Measurements from ENCODE around the gene RPS6KA5. TPM values are rescaled to one million over a fixed set of nuclear protein-coding genes. Genes with fewer than 3 reads are reported as not detected.
"Not testable (repeated sequence)": the region's sequence is repeated elsewhere in the genome, so short reads cannot be mapped to it uniquely, and the experiment has no call there.

Gene RPS6KA5
- total RNA-seq, 1 experiment from 2014 or later: 5.2 TPM

DNA sequence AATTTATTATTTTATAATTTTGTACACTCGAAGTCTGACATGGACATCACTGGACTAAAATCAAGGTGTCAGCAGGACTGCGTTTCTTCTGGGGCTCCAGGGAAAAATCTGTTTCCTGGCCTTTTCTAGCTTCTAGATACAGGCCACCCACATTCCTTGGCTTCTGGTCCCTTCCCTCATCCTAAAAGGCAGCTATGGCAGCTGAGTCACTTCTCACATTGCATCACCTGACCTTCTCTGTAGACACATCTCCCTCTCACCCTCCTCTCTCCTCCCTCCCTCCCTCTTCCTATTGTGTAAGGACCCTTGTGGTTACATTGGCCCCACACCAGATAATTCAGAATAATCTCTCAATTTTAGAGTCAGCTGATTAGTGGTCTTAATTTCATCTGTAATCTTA lies 92.4 kb downstream of the RPS6KA5 start:
- in situ Hi-C loops (cut with HindIII; ENCODE audit: low pct_unique_long_range_greater_than_20kb, low sequenced_read_pairs): no loop called here
- no peak for DNase-seq (ENCODE audit: low read depth)

DNA sequence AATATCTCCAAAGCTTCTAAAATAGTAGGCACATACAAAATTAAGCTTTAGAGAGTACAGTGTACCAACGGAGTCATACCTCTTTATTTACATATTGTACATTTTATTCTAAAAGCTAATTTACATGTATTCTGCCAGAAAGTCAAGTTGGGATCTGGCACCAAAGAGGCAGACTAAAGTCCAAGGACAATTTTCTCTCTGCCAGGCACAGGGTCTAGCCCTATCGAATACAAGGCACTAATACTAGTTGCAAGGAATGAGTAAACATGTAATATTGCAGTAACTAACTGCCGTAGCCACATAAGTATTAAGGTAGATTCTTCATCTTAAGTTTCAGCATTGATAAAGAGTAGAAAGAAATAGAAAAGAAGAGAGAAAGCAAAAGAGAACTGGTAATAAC lies 93.9 kb downstream of the RPS6KA5 start:
- no peak for DNase-seq (ENCODE audit: low read depth)
- in situ Hi-C loops (cut with HindIII; ENCODE audit: low pct_unique_long_range_greater_than_20kb, low sequenced_read_pairs): no loop called here

DNA sequence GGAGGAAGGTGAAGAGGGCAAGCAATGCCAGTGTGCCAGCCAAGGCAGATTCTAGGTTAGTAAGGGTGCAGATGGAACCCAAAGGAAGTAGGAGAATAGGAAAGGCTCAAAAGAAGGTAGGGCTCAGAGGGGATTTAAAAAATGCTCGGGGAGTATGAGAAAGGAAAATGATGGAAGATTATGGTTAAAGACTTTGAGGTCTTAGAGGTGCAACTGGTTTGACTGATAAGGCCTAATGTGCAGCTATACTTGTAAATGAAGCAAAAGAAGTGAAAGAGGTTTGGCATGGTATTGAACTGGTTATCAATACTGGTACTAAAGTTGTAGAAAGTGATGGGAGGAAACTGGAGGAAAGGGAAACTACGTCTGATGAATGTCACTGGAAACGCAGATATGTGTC lies 94.7 kb downstream of the RPS6KA5 start:
- in situ Hi-C loops (cut with HindIII; ENCODE audit: low pct_unique_long_range_greater_than_20kb, low sequenced_read_pairs): no loop called here
- no peak for DNase-seq (ENCODE audit: low read depth)

DNA sequence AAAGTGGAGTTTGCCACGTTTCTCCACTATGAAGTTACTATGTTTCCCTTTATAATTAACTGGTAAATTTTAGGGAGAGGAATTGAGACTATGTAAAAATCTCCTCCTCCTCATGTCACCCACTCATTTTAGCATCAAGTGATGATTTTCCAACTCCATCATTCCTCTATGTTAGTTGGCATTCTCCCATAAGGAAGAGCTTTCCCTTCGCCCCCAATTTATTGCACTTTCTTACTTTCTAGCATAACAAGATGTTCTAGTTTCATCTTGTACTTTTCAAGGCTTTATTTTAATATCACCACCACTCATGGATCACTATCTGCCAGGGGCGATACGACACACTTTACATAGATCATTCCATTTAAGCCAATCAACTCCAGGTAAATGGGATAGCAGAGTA lies 97.1 kb downstream of the RPS6KA5 start:
- in situ Hi-C loops (cut with HindIII; ENCODE audit: low pct_unique_long_range_greater_than_20kb, low sequenced_read_pairs): no loop called here
- DNase-seq (ENCODE audit: low read depth): no peak

DNA sequence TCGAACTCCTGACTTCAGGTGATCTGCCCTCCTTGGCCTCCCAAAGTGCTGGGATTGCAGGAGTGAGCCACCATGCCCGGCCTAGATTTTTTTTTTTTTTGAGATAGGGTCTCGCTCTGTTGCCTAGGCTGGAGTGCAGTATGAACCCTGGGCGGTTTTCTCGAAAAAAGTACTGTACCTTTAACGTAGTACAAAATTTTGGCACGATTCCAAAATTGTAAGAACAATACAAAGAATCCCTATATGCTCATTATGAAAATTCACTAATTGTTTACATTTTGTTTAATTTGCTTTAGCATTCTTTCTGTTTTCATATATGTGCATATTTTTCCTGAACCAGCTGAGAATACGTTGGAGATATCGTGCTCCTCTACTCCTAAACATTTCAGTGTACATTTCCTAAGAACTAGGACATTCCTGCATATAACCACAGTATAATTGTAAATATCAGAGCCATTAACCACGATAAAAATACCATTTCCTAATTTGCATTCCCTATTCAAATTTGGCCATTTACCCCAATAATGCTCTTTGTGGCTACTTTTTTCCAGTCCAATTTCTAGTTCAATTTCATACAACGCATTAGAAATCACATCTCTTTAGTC lies 97.8 kb downstream of the RPS6KA5 start:
- no peak for DNase-seq (ENCODE audit: low read depth)
- in situ Hi-C loops (cut with HindIII; ENCODE audit: low pct_unique_long_range_greater_than_20kb, low sequenced_read_pairs): no loop called here

DNA sequence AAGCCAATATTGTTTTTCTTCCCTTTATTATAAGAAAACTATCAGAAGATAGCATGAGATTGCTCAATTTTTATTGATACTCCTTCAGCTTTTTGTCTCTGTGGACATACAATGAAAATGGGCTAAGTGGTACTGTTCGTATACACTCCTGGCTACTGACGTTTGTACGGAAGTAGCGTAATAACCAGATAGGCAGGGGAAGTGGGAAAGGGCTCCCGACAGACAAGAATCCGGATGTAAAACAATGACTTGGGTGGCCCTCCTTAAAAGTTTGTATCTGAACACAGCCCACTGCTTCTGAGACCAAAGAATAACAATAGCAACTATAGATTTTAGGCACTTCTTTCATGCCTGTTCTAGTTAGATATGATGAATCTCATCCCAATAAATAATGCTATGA lies 99.6 kb downstream of the RPS6KA5 start:
- in situ Hi-C loops (cut with HindIII; ENCODE audit: low pct_unique_long_range_greater_than_20kb, low sequenced_read_pairs): no loop called here

DNA sequence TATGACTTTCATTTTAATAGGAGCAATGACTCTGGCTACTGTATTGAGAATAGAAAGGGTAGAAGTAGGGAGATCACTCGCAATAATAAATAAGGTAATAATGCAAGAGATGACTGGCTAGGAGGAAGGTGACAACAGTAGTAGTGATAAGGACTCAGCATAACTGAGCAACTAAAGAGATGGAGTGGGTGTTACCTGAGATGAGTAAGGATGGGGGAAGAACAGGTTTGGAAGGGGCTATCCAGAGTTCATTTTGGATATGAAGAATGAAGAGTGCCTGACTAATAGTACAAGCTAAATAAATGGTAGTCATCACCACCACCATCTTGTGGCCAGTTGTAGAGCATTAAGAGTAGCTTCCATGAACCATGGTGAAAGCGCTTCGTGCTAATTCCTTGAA lies 101.1 kb downstream of the RPS6KA5 start:
- in situ Hi-C loops (cut with HindIII; ENCODE audit: low pct_unique_long_range_greater_than_20kb, low sequenced_read_pairs): no loop called here
- no peak for DNase-seq (ENCODE audit: low read depth)

More for the DNA sequence above, 99.6 kb downstream of the RPS6KA5 start:
- DNase-seq (ENCODE audit: low read depth): no peak

DNA sequence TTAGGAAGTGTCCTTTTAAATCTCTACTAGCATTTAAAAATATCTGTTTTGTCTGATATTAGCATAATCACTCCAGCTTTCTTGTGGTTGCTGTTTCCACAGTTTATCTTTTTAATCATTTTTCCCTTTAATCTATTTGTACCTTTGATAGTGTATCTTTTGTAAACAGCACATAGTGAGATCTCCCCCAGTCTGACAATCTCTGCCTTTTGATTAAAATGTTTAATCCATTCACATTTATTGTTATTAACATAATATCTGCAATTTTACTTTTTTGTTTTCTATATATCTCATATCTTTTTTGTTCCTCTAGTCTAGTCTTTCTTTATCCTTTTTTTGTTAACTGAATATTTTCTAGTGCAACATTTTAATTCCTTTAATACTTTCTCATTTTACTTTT lies 104.2 kb downstream of the RPS6KA5 start:
- DNase-seq (ENCODE audit: low read depth): no peak
- in situ Hi-C loops (cut with HindIII; ENCODE audit: low pct_unique_long_range_greater_than_20kb, low sequenced_read_pairs): no loop called here

DNA sequence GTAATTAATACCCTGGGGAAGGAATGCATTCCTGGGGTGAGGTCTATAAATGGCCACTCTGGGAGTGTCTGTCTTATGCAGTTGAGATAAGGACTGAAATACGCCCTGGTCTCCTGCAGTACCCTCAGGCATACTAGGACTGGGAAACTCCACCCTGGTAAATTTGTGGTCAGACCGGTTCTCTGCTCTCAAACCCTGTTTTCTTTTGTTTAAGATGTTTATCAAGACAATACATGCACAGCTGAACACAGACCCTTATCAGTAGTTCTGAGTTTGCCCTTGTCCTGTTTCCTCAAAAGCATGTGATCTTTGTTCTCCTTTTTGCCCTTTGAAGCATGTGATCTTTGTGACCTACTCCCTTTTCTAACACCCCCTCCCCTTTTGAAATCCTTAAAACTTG lies 106.8 kb downstream of the RPS6KA5 start:
- in situ Hi-C loops (cut with HindIII; ENCODE audit: low pct_unique_long_range_greater_than_20kb, low sequenced_read_pairs); DNase-seq (ENCODE audit: low read depth): not testable (repeated sequence)

DNA sequence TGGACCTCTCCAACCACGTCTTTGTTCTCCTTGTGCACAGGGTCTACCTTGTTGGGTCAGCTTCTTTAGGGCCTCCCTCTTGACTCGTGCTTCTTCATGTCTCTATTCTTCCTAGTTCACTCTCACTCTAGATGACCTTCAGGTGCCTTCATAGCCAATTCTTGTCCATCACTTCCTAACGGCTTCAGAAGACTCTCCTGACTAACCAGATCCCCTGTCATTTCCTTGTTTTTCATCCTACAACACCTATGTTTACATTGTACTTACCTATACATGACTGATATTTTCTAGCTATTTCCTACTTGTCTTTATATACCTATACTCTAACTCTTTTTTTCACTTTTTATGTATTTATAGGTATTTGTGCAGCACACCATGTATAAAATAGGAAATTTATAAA lies 117.1 kb downstream of the RPS6KA5 start:
- DNase-seq (ENCODE audit: low read depth): no peak
- in situ Hi-C loops (cut with HindIII; ENCODE audit: low pct_unique_long_range_greater_than_20kb, low sequenced_read_pairs): no loop called here

DNA sequence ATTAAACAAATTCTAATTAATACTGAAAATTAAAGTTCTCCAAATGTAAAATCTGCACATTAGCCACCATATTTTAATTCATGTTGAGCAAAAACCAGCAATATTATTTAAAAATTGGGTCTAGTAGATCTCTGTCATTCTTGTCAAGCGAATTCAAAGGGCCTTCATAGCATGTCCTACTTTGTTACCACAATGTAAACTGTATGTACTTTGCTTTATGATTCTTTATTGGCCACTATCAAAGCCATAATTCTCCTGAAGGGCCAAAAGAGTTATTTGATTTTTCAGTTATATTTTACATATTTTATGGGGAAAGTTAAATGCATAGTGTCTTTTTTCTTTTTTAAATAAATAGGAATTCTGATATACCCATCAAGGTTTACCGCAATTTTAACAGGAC lies 117.9 kb downstream of the RPS6KA5 start:
- no peak for DNase-seq (ENCODE audit: low read depth)
- in situ Hi-C loops (cut with HindIII; ENCODE audit: low pct_unique_long_range_greater_than_20kb, low sequenced_read_pairs): no loop called here

DNA sequence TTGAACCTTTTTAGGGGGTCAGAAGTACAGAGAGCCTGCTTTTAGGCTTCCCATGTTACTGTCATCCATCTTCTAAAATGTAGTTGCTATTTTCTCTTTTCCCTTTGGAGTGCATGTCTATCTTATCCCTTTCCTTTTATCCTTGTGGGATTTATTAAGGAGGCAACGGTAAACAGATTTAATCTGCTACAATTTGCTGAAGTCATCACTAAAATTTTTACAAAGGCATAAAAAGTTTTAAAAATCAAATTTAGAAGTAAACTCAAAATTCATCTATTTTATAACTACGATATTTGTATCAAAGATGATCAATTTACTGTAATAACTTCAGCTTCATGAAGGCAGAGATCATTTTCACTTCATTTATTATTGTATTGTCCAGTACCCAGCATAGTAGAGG lies 118.7 kb downstream of the RPS6KA5 start:
- in situ Hi-C loops (cut with HindIII; ENCODE audit: low pct_unique_long_range_greater_than_20kb, low sequenced_read_pairs): no loop called here
- DNase-seq (ENCODE audit: low read depth): no peak

DNA sequence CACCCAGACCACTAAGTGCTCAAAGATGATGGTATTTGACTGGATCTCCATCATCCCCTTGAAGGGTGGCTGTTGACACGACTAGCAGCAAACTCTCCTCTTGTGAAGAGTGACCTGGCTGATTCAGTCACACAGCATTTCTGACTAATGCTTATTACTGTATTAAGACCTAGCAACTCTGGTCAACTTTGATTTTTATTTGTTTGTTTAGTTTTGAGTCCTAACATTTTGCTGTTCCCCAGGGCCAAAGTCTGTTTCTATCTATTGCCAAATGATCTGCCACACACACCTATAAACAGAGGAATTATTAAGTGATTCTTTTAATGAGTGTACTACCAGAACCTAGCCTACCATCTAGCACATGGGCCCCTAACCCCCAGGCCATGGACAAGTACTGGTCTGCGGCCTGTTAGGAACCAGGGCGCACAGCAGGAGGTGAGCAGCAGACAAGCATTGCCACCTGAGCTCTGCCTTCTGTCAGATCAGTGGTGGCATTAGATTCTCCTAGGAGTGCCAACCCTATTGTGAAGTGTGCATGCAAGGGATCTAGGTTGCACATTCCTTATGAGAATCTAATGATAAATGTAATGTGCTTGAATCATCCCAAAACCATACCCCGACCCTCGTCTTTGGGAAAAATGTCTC lies 120.0 kb downstream of the RPS6KA5 start:
- no peak for DNase-seq (ENCODE audit: low read depth)
- in situ Hi-C loops (cut with HindIII; ENCODE audit: low pct_unique_long_range_greater_than_20kb, low sequenced_read_pairs): no loop called here

DNA sequence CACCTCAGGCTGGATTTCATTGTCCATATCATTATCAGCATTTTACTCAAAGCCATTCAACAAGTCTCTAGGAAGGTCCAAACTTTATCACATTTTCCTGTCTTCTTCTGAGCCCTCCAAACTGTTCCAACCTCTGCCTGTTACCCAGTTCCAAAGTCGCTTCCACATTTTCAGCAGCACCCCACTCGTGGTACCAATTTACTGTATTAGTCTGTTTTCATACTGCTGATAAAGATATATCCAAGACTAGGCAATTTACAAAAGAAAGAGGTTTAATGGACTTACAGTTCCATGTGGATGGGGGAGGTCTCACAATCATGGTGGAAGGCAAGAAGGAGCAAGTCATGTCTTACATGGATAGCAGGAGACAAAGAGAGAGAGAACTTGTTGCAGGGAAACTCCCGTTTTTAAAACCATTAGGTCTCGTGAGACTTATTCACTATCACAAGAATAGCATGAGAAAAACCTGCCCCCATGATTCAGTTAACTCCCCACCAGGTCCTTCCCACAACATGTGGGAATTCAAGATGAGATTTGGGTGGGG lies 121.1 kb downstream of the RPS6KA5 start:
- in situ Hi-C loops (cut with HindIII; ENCODE audit: low pct_unique_long_range_greater_than_20kb, low sequenced_read_pairs); DNase-seq (ENCODE audit: low read depth): not testable (repeated sequence)

DNA sequence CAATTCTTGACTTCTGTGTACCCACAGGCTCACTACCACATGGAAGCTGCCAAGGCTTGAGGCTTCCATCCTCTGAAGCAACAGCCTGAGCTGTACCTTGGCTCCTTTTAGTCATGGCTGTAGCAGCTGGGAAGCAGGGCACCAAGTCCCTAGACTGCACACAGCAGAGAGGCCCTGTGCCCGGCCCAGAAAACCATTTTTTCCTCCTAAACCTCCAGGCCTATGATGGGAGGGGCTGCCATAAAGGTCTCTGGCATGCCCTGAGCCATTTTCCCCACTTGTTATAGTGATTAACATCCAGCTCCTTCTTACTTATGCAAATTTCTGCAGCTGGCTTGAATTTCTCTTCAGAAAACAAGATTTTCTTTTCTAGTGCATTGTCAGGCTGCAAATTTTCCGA lies 121.8 kb downstream of the RPS6KA5 start:
- in situ Hi-C loops (cut with HindIII; ENCODE audit: low pct_unique_long_range_greater_than_20kb, low sequenced_read_pairs): no loop called here
- no peak for DNase-seq (ENCODE audit: low read depth)

DNA sequence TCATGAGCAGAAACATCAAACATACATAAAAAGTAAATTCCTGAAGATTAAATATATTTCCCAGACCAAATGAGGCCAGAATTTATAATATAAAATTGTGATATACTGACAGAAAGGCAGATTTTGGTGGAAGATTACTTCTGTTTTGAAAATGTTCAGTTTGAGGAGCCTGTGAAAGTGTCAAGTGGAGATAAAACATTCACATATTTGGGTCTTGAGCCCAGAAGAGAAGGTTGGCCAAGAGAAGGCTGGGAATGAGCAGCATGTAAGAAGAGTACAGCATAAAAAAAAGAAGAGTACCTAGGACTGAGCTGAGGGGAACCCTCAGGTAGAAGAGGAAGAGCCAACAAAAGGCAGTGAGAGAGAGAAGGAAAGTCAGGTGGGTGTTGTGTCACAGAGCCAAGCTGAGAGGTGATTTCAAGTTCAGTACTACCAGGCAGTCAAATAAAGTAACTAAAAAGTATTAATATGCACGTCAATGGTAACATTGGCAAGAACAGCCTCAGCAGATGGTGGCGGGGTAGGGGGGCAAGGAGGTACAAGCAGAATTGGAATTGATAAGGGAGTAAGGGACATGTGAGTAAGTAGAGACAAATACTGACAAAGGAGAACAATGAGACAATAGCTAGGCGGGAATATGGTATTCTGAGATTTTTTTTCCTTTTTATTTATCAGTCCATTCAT lies 123.5 kb downstream of the RPS6KA5 start:
- in situ Hi-C loops (cut with HindIII; ENCODE audit: low pct_unique_long_range_greater_than_20kb, low sequenced_read_pairs): no loop called here
- DNase-seq (ENCODE audit: low read depth): no peak

DNA sequence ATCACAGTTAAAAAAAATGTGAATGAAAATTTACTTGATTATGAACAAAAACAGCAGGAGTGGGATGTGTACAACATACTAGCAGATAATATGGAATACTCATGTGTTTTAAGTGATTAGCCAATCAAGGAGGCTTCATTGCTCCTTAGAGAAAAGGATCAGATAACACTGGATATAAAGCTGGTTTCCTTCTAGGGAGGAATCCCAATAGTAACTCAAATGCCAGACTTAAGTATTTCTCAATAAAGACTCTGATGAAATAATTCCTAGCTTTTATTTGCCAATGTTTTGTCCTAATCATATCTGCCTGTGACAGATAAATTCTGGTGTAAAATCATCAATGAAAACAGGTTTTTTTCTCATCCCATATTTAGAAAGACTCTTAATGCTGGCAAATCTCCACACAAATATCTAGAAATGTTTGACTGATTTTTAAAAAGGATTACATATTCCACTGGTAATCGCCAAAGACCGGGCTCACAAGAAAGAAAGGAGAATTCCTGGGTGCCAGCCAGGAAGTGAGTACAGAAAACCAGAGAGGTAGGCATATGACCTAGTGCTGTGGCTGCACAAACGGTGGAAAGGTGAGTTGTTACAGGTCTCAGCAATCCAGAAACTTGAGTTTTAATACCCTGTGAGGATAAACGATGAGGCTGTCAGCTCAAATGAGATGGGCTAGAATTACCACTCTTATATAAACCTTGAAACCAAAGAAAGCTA lies 135.7 kb downstream of the RPS6KA5 start:
- no peak for DNase-seq (ENCODE audit: low read depth)
- in situ Hi-C loops (cut with HindIII; ENCODE audit: low pct_unique_long_range_greater_than_20kb, low sequenced_read_pairs): no loop called here

DNA sequence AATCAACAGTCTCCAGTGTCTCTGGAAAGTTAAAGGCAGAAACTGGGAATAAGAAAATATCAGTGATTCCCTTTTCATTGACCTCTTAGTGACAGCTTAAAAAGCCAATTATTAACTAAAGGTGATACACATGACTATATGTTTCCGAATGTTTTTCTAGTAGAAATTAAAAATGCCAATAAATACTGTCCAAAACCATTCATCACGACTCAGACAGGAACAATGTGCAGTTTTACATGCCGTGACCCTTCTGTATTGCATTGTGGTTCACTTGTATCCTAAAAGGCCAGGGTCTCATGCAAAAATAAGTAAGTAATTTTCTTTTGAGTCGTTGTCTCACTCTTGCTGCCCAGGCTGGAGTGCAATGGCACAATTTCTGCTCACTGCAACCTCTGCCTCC lies 138.3 kb downstream of the RPS6KA5 start:
- in situ Hi-C loops (cut with HindIII; ENCODE audit: low pct_unique_long_range_greater_than_20kb, low sequenced_read_pairs): no loop called here
- no peak for DNase-seq (ENCODE audit: low read depth)

DNA sequence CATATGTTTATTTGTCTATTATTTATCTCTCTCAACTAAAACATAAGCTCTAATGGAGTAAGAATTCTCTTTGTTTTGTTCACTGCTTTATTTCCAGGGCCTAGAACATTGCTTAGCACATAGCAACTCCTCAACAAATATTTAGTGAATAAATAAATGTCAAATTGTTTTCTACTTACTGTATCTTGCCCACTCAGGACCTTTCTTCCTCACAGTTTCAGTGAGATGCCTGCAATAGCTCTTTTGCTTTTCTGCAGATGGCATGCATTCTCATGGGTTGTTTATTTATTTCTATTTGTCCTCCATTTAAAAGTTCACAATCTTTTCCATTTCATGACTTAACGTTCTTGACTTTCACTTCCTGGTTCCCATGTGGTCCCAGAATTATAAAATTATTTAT lies 149.3 kb downstream of the RPS6KA5 start:
- in situ Hi-C loops (cut with HindIII; ENCODE audit: low pct_unique_long_range_greater_than_20kb, low sequenced_read_pairs): no loop called here
- DNase-seq (ENCODE audit: low read depth): no peak

All from Caki2 (cell line).